HG03025 (cell line): ENCODE data around the gene MED17.

Experiments
- ATAC-seq: cut with Tn5 transposase; IDR thresholded peaks from one replicate; pipeline ENCODE4 v1.9.1; 2021; ENCODE audit warnings: mild to moderate bottlenecking, moderate library complexity; ENCODE audit not compliant: unreplicated experiment, low FRiP score

MED17 gene

GRCh38 chr11:93814966-93815633 lies 31.0 kb downstream of the MED17 start:
- ATAC-seq, result no peak

- ATAC-seq, result no peak
These were observed 33.6 kb downstream of the MED17 start for GRCh38 chr11:93817426-93818348.

DNA sequence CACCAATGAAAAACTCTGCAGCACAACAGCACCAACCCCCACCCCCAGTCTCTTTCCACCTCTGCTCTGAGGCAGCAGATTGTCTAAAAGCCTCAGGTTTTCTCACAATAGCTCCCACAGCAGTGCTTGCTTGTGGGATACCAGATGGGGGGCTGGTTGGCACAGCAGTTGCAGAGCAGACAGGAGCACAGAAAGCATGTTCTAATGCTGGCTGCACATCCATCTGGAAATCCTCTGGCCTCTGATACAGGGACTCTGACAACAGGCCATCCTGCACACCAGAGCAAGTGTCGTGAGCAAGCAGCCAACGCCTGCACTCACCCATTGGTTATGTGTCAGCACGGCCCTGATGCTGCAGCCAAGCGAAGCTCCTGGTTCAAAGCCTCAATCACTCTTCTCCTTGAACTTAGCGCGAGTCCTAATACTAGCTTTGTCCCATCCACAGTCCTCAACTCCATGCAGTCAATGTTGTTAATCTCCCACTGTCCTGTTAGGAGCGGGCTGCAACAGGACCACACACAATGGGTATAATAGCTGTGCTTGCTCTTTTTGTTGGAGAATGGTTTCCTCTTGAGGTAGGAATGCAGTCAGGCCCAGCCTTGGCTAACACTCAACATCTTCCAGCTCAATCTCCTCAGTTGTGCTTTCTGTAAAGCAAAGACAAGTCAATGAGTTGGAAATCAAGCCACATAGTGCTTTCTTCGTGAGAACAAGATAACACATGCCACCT lies 36.0 kb downstream of the MED17 start:
- ATAC-seq, result no peak

DNA sequence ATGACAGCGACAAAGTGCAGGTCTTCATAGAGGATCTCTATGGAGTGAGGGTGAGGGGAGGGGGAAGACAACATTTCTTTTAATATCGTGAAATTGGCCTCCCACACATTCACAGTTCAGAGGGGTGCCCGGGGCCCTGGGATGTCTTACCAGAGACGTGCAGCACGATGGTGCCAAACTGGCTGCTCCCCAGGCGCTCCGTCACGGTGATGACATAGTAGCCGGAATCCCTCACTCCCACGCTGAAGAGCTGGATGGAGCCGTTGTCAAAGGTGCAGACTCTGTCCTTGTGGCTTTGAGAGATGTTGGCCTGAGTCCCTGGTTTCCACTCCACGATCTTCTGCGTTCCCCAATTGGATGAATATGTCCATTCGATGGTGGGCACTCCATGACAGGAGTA lies 36.8 kb downstream of the MED17 start:
- no peak for ATAC-seq

GRCh38 chr11:93821617-93822016 lies 37.5 kb downstream of the MED17 start:
- ATAC-seq, result no peak

GRCh38 chr11:93822359-93822758 lies 38.3 kb downstream of the MED17 start:
- no peak for ATAC-seq

DNA sequence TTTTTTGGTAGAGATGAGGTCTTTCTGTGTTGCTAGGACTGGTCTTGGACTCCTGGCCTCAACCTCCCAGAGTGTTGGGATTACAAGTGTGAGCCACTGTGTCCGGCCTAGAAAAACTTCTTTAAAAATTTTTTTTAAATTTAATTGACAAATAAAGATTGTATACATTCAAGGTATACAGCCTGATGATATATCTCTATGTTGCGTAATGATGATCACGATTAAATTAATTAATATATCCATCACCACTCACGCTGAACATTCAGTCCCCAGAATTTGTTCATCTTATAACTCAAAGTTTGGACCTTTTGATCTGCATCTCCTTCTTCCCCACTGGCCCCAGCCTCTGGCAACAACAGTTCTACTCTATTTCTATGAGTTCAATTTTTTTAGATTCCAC lies 39.1 kb downstream of the MED17 start:
- ATAC-seq, result no peak

DNA sequence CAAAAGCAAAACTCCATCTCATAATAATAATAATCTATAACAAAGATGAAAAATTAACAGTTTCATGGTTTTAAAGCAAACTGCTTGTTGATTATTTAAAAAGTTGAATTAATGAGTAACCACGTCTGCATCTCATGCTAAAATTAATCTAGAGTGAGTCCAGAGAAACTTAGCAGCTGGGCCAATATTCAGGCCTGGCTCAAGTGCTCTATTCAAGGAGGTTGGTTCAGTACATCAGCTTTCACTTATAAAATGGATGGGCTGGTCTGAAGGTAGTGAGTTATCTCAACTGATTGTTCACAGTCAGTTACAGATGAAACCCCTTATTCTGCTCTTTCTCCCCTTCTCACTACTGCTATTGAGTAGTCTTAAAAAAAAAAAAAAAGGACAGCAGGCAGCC lies 43.3 kb downstream of the MED17 start:
- no peak for ATAC-seq

GRCh38 chr11:93829598-93829997 lies 45.5 kb downstream of the MED17 start:
- ATAC-seq, result no peak

GRCh38 chr11:93831343-93832127 lies 47.5 kb downstream of the MED17 start:
- ATAC-seq, result no peak

DNA sequence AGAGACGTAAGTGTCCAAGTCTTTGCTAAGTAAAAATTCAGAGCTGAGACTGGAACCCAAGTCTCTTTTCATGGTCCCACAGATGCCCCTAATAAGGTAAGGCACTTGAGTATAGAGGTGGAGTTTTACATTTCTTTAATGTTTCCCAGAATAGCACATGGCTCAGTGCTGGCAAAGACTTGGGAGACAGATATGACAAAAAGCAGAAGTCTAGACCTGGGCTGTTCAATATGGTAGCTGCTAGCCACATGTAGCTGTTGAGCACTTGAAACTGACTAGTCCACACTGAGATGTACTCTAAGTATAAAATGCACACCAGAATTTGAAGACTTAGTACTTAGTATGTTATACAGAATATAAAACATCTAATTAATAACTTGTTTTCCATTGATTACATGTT lies 48.7 kb downstream of the MED17 start:
- no peak for ATAC-seq

GRCh38 chr11:93838967-93839366 lies 54.9 kb downstream of the MED17 start:
- ATAC-seq, result no peak

DNA sequence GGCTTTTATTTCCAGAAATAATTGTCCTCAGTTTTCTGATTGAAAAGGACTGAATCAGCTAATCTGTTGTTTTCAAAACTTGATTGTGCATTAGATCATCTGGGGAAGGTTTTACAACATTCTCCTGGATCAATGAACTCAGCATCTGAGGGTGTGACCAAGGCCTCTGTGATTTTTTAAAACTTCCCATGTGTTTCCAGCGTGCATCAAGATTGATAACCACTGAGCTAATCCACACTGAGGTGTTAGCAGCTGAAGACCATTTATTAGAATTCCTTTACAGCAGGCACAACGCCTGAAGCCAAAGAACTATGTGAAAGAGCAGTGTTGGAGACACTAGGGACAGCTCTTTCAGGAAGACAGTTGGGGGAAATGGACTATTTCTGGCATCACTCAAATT lies 56.1 kb downstream of the MED17 start:
- no peak for ATAC-seq

DNA sequence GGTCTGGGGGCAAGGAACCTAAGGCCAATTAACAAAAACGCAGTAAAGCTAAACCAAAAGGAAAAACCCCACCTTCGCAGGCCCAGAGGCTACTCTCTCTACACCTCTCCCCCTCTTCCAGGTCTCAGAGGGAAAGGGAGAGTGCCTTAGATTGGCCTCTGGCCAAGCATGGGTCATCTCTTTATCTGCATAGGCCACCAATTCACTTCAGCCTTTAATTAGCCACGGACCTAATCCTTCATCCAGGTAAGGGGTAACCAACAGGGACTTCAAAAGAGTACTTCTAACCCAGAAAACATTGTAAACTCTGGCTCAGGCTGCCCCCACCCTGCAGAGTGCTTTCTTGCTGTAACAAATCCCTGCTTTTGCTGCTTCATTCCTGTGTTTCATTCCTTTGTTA lies 56.9 kb downstream of the MED17 start:
- no peak for ATAC-seq

- ATAC-seq, result no peak
These were observed 57.4 kb downstream of the MED17 start for GRCh38 chr11:93841446-93841845.

DNA sequence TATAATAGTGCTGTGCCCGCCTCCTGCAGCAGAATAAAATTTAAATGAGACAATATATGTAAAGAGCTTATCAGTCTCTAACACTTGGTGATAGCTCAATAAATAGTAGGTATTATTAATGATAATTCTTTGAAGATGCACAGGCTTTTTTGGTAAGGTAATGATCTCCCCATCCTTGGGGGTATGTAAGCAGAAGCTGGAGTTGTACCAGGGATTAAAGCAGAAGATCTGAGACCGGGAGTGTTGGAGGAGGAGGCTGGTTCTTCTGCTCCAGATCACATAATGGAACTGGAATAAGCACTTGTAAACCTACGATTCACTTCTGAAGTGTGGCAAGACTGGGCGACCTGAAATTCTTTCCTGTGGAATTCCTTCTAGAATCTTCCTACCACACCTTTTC lies 58.0 kb downstream of the MED17 start:
- no peak for ATAC-seq

DNA sequence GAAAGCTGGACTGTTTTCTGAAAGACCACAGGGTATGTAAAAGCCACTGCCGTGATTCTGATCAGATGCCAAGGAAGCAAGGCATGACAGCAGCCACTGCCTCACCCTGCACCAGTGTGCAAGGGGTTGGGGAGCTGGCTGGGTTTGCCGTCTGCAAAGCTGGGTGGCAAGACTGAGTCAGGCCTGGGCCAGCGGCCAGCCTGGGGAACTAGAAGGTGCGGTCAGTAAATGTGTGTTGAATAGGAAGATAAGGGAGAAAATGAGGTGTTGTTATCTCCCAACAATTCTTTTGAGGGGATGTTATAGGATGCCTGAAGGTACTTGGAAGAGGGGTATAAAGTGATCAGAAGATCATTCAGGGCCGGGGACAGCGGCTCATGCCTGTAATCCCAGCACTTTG lies 58.4 kb downstream of the MED17 start:
- no peak for ATAC-seq

- no peak for ATAC-seq
These were observed 59.8 kb downstream of the MED17 start for GRCh38 chr11:93843906-93844305.

DNA sequence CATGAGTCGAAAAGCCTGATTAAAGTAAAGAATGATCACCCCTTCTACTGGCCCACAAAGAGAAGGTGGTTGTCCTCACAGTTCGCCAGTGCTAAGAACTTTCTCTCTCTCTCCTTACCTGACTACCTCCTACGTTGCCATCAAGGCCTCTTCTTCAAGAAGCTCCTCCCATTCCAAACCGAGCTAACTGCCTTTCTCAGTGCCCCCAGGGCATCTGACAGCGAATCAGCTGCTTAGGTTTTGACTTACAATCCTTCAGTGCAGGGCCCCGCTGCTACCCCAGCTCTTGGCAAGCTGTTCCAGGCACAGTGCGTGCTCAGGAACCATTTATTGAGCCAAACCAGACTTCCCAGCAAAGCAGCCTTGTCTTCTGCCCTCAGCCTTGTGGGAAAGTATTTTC lies 60.5 kb downstream of the MED17 start:
- ATAC-seq, result no peak
